ENCODE results near the gene UBR4.

The UBR4 gene

DNA sequence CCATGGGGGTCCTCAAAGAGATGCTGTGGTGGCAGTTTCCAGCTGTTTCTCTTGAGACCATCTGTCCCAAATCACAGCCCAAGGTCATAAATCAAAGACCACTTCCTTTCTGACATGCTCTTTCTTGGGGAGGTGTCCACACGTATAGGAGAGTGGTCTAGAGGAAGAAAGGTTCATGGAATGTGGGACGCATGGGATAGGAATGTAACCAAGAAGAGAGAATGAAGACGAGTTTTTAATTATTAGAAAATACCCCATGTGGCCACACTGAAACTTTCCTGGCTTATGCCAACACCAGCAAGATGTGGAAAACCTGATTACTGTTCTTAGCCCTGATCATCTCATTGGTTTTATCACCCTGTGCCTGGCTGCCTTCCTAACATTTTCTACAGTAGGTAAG lies 129.3 kb downstream of the UBR4 start:
- peak overlapping the region; percentile 100 for H3K27ac ChIP-seq
- TF ChIP-seq, protein P1, sequence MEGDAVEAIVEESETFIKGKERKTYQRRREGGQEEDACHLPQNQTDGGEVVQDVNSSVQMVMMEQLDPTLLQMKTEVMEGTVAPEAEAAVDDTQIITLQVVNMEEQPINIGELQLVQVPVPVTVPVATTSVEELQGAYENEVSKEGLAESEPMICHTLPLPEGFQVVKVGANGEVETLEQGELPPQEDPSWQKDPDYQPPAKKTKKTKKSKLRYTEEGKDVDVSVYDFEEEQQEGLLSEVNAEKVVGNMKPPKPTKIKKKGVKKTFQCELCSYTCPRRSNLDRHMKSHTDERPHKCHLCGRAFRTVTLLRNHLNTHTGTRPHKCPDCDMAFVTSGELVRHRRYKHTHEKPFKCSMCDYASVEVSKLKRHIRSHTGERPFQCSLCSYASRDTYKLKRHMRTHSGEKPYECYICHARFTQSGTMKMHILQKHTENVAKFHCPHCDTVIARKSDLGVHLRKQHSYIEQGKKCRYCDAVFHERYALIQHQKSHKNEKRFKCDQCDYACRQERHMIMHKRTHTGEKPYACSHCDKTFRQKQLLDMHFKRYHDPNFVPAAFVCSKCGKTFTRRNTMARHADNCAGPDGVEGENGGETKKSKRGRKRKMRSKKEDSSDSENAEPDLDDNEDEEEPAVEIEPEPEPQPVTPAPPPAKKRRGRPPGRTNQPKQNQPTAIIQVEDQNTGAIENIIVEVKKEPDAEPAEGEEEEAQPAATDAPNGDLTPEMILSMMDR (conservative IDR thresholded peaks at IDR 0.05) = no peak

DNA sequence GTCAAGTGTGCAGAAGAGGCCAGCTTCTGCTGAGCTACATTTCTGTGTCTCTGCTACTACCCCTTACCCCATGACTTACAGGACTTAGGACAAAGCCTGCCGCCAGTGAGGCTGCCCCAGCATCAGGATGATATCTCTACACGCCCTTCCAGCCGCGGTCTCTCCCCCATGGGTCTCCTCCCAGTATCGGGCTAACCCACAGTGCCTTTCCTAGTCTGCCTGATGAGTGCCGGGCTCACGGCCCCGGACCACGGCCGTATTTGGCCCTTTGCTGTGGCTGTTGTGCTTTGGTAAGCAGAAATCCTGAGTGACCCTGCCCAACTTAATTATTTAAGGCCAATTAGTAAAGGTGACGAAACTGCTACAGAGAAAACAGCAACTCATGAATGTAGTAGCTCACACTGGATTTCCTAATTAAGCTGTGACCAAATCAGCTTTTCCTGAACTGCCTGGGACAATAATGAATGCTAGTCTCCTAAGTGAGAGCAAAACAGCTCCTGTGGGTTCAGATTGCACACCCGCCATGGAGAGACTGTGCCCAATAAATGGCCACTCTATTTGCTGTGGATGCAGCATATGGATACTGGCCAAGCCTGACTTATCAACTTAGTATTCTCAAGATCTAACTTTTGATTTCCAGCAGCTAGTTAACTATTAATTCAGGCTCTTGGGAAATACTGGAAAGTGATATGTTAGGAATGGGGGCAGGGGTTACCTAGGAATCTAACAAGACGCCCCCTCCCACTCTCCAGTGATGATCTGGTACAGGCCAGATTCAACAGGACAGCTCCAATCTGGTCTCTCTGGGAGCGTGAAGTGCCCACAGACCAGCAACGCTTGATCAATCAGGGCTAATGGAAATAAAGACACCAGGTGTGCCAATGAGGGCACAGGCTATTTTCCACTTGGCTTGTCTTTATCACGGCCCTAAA lies 130.3 kb downstream of the UBR4 start:
- peak overlapping the region; percentile 100 for H3K27ac ChIP-seq
- TF ChIP-seq, protein P1 (conservative IDR thresholded peaks at IDR 0.05) = no peak

DNA sequence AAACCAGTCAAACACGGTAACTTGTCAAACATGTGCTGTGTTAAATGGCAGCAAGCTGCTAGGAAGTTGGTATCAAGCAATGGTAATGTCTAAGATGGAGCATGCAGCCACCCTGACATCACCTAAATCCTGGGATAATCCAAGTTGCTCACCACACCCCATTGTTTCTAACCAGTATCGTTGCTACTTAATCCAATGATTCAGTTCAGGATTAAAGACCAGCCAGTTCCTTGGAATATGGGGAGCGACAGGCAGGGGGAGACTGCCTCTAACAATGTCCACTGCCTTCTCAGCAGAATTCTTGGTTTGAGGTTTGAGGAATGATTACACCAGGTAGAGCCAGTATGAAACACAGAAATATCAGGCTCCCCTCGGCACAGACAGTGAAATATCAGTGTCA lies 131.5 kb downstream of the UBR4 start:
- H3K27ac ChIP-seq = peak overlapping the region; percentile 100

DNA sequence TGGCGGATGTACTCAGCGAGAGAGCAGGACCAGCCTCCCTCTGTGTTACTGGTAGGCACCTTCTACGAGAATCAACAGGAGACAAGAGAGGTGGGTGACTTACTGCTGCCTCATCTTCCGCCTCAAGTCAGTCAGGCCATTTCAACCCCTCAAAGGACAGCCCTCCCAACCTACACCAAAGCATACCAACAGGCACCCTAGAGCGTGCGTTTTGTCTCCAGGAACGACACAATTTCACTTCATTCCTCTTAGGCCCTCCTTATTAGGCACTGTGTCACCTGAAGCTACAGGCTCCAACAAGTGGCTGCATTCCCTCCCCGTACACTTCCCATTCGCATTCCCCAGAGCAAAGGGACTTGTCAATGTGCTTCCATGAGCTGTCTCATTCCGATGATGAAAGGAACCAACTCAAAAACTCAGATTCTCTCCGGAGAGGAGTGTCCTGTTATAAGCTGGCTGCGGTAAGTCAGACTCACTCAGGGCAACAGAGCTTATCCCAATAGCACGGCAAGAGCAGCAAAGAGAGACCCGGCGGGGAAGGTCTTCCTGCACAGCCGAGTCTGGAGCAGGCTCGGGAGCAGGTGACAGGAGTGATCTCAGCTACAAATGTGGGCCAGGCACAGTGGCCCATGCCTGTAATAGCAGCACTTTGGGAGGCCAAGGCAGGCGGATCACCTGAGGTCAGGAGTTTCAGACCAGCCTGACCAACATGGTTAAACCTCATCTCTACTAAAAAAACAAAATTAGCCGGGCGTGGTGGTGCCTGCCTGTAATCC lies 133.0 kb downstream of the UBR4 start:
- H3K27ac ChIP-seq = peak overlapping the region; percentile 100
- TF ChIP-seq, protein P1 (conservative IDR thresholded peaks at IDR 0.05) = no peak

More for the DNA sequence above, 131.5 kb downstream of the UBR4 start:
- TF ChIP-seq, protein P1 (conservative IDR thresholded peaks at IDR 0.05) = no peak

DNA sequence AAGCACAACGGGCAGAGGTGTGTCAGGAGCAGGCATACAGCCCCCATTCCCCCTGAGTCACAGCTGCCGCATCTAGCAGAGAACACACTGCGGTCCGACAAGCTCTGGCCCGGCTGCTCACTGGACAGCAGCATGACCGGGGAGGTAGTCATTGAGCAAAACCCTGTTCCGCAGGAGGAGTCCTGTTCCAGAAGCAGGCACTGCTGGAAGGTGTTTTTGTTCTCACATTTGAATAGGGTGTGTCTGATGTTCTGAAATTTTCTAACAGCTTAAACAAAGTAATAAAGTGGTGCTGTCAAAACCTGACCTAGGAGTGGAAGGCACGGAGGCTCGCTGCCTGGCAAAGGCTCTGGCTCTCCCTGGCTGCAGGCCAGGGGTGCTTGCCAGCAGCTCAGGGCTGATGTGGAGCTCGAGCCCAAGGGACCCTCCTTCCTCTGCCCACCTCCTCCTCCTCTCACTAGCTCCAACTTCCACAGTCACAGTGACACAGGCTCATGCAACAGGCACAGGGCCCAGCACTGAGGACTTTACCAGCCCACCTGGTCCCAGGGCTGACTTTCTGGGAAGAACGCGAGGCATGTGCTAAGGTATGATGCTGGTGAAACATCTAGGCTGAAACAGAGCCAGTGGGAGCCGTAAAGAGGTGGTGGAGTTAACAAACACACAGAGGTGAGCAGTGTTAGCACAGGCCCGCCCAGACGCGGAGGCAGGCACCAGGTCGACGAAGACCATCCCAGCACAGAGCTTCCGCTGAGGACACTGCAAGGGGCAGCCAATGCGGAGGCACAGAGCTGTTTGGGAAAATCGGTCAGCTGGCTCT lies 135.0 kb downstream of the UBR4 start:
- TF ChIP-seq, protein P1 (conservative IDR thresholded peaks at IDR 0.05) = no peak
- H3K27ac ChIP-seq = peak overlapping the region; percentile 100

DNA sequence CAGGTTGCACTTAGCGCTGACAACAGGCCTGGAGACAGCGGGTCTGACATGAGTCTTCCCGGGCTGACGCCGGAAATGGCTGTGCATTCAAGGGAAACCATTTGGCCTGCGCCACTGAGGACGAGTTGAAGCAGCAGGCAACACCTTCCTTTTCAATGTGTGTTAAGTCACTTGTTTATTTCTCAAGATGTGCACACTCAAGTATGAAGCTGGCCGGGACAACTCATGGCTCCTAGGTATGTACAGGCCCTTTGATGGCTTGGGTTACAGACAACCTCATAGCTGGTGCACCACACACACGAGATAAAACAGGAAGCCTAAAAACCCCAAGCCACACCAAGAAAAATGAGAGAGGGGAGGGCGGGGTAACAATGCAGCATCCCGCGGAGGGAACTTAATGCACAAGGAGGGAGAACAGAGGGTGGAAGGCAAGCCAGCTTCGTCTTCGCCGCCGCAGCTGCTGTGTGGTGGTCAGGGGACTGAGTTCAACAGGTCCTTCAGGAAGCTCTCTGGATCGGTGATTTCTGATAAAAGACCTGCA lies 135.6 kb downstream of the UBR4 start:
- TF ChIP-seq, protein P1 (conservative IDR thresholded peaks at IDR 0.05) = no peak
- peak overlapping the region; percentile 100 for H3K27ac ChIP-seq

All from VCaP (cell line).